Liver (tissue), 9 donors: ENCODE data around the gene HSPG2. TPM values are rescaled to one million over a fixed set of nuclear protein-coding genes. Genes with fewer than 3 reads are reported as not detected.

Experiments used
- DNase-seq: peaks from one replicate; pipeline ENCODE4 v3.0.0-alpha.2; 2017; ENCODE audit warnings: low spot score
- H3K27ac ChIP-seq, 2 donors: one replicate each; pipeline ENCODE4 v1.7.0; 2013; ENCODE audit warnings: inconsistent platforms in 2 of 2, low read length in 2 of 2, control low read depth in 1 of 2, low read depth in 1 of 2, mild to moderate bottlenecking in 1 of 2
- H3K27me3 ChIP-seq, 4 donors: one replicate each; pipeline versions ENCODE4 v1.6.1 to v1.7.0; 2013; ENCODE audit warnings: low read length in 3 of 4, inconsistent platforms in 1 of 4, mild to moderate bottlenecking in 1 of 4, moderate library complexity in 1 of 4; ENCODE audit not compliant: control insufficient read depth in 4 of 4, insufficient read depth in 4 of 4
- H3K36me3 ChIP-seq, 4 donors: one replicate each; pipeline versions ENCODE4 v1.6.1 to v1.7.0; 2013; ENCODE audit warnings: low read length in 3 of 4, mild to moderate bottlenecking in 3 of 4, low read depth in 1 of 4, moderate library complexity in 1 of 4; ENCODE audit not compliant: control insufficient read depth in 4 of 4, insufficient read depth in 3 of 4
- H3K4me1 ChIP-seq, 4 donors: one replicate each; pipeline versions ENCODE4 v1.6.1 to v1.7.0; 2013; ENCODE audit warnings: low read length in 3 of 4, mild to moderate bottlenecking in 3 of 4, moderate library complexity in 1 of 4; ENCODE audit not compliant: control insufficient read depth in 4 of 4, insufficient read depth in 4 of 4
- H3K4me3 ChIP-seq, 3 donors: one replicate each; pipeline versions ENCODE4 v1.6.1 to v1.7.0; 2013; ENCODE audit warnings: low read length in 3 of 3, control low read depth in 1 of 3, low read depth in 1 of 3, mild to moderate bottlenecking in 1 of 3
- H3K9ac ChIP-seq, 2 donors: one replicate each; pipeline ENCODE4 v1.7.0; 2013; ENCODE audit warnings: low read length in 2 of 2, mild to moderate bottlenecking in 2 of 2, moderate library complexity in 2 of 2, control low read depth in 1 of 2, low read depth in 1 of 2
- H3K9me3 ChIP-seq, 4 donors: one replicate each; pipeline versions ENCODE4 v1.6.1 to v1.7.0; 2013; ENCODE audit warnings: low read length in 3 of 4; ENCODE audit not compliant: control insufficient read depth in 4 of 4
- ATF3 ChIP-seq: IDR thresholded peaks from 2 replicates; pipeline ENCODE4 v1.6.1; 2016; ENCODE audit warnings: antibody characterized with exemption
- CTCF ChIP-seq: fragments of 150-350 bp; IDR thresholded peaks from 2 replicates; pipeline ENCODE4 v1.5.1; 2017; ENCODE audit warnings: improper control_type of control experiment, low read depth, low read length; ENCODE audit not compliant: missing input control
- EGR1 ChIP-seq, 2 donors: IDR thresholded peaks; 2 replicates each; pipeline ENCODE4 v1.6.1; 2016 to 2018; ENCODE audit warnings: antibody characterized with exemption in 2 of 2, low read depth in 2 of 2
- FOXA1 ChIP-seq: IDR thresholded peaks from 2 replicates; pipeline ENCODE4 v1.6.1; 2016; ENCODE audit warnings: antibody characterized with exemption
- FOXA2 ChIP-seq: IDR thresholded peaks from 2 replicates; pipeline ENCODE4 v1.6.1; 2016; ENCODE audit warnings: antibody characterized with exemption
- GABPA ChIP-seq, 2 donors: IDR thresholded peaks in 1 of 2; conservative IDR thresholded peaks in 1 of 2; 2 replicates each; pipeline ENCODE4 v1.6.1; 2016; ENCODE audit warnings: antibody characterized with exemption in 2 of 2, mild to moderate bottlenecking in 1 of 2, moderate library complexity in 1 of 2
- HNF4A ChIP-seq, 2 donors: conservative IDR thresholded peaks; 2 replicates each; pipeline ENCODE4 v1.6.1; 2016; ENCODE audit warnings: antibody characterized with exemption in 2 of 2, mild to moderate bottlenecking in 2 of 2
- HNF4G ChIP-seq: IDR thresholded peaks from 2 replicates; pipeline ENCODE4 v1.6.1; 2016; ENCODE audit warnings: antibody characterized with exemption
- JUND ChIP-seq, 2 donors: IDR thresholded peaks; 2 replicates each; pipeline ENCODE4 v1.6.1; 2016; ENCODE audit warnings: antibody characterized with exemption in 2 of 2
- MAX ChIP-seq: IDR thresholded peaks from 2 replicates; pipeline ENCODE4 v1.6.1; 2016; ENCODE audit warnings: antibody characterized with exemption
- NR2F2 ChIP-seq: IDR thresholded peaks from 2 replicates; pipeline ENCODE4 v1.6.1; 2016; ENCODE audit warnings: antibody characterized with exemption
- RAD21 ChIP-seq, 2 donors: IDR thresholded peaks; 2 replicates each; pipeline ENCODE4 v1.6.1; 2016; ENCODE audit warnings: antibody characterized with exemption in 2 of 2, mild to moderate bottlenecking in 2 of 2
- RXRA ChIP-seq, 2 donors: IDR thresholded peaks; 2 replicates each; pipeline ENCODE4 v1.6.1; 2017 to 2018; ENCODE audit warnings: antibody characterized with exemption in 2 of 2, mild to moderate bottlenecking in 1 of 2
- SP1 ChIP-seq: IDR thresholded peaks from 2 replicates; pipeline ENCODE4 v1.6.1; 2018; ENCODE audit warnings: antibody characterized with exemption, mild to moderate bottlenecking
- TAF1 ChIP-seq: conservative IDR thresholded peaks from 2 replicates; pipeline ENCODE4 v1.6.1; 2016; ENCODE audit warnings: antibody characterized with exemption, mild to moderate bottlenecking
- YY1 ChIP-seq: IDR thresholded peaks from 2 replicates; pipeline ENCODE4 v1.6.1; 2016; ENCODE audit warnings: antibody characterized with exemption, mild to moderate bottlenecking
- ZBTB33 ChIP-seq: IDR thresholded peaks from 2 replicates; pipeline ENCODE4 v1.6.1; 2016; ENCODE audit warnings: antibody characterized with exemption
- WGBS: extraction: QIAGEN DNeasy Blood & Tissue Kit; methylation state at CpG from one replicate; pipeline ENCODE4 v1.1.7; 2013; 5-methylcytosine and 5-hydroxymethylcytosine counted together
- polyA plus RNA-seq, 2 donors: library from polyadenylated mRNA; stranded (reverse) in 1 of 2; unstranded in 1 of 2; fragments of 200-250 nt in 1 of 2; fragments of >200 nt in 1 of 2; fragmentation: Nextera tagmentation in 1 of 2; extraction: Ambion mirVana in 1 of 2; gene quantifications; one replicate each; pipeline versions ENCODE4 v1.2.1 to v1.2.3, GENCODE V29; 2013 to 2015
- total RNA-seq, 2 donors: library from RNA; depleted of rRNA; stranded (reverse); fragments of >200 nt; gene quantifications; one replicate each; pipeline ENCODE4 v1.2.3, GENCODE V29; 2014
- donor health status: healthy.
- donor health status: healthy.
- donor health status: healthy.
- donor health status: healthy.
- donor health status: healthy.

Gene HSPG2
- total and polyA plus RNA-seq, 4 donors = 5.6 to 43.9 (median 23.9) TPM

GRCh38 chr1:21795075-21795474 lies 142.0 kb downstream of the HSPG2 start:
- peaks cover 0 to 7% (median 7%) of the 10 kb centered on the region in 4 donors for H3K9me3 ChIP-seq
- no peaks in the 10 kb centered on the region for H3K27me3 ChIP-seq
- no peak overlapping the region for H3K27ac ChIP-seq
- DNase-seq = no peak
- TF ChIP-seq GABPA (IDR thresholded peaks at IDR 0.05 in 1 of 2, conservative IDR thresholded peaks at IDR 0.05 in 1 of 2) = no peak
- no peak for TF ChIP-seq JUND (IDR thresholded peaks at IDR 0.05)
- no peak for TF ChIP-seq FOXA1
- no peak for TF ChIP-seq EGR1 (IDR thresholded peaks at IDR 0.05; ENCODE audit: low read depth in 2 of 2)
- no peak for TF ChIP-seq HNF4G
- TF ChIP-seq RAD21 (IDR thresholded peaks at IDR 0.05) = no peak
- no peak for TF ChIP-seq YY1
- TF ChIP-seq ZBTB33 = no peak
- TF ChIP-seq FOXA2 = no peak
- H3K36me3 ChIP-seq = no peaks in the 10 kb centered on the region
- H3K4me1 ChIP-seq = no peaks in the 10 kb centered on the region
- WGBS = 93% methylated on average over 6 of the region's 6 CpGs
- no peak overlapping the region for H3K9ac ChIP-seq
- H3K4me3 ChIP-seq = no peak overlapping the region

- Histone ChIP-seq H3K36me3 (no peaks in the 10 kb centered on the region), H3K27ac (no peak overlapping the region), H3K4me3 (no peak overlapping the region), H3K9ac (no peak overlapping the region), H3K27me3 (no peaks in the 10 kb centered on the region), H3K4me1 (no peaks in the 10 kb centered on the region), H3K9me3 (peaks cover 0 to 7% (median 7%) of the 10 kb centered on the region in 4 donors)
- TF ChIP-seq ZBTB33 = no peak
- WGBS = 96% methylated on average over 2 of the region's 2 CpGs
- DNase-seq = no peak
These were observed 142.5 kb downstream of the HSPG2 start for GRCh38 chr1:21794656-21795055.

GRCh38 chr1:21793104-21793503 lies 144.0 kb downstream of the HSPG2 start:
- Histone ChIP-seq H3K9me3 (peaks cover 0 to 7% (median 7%) of the 10 kb centered on the region in 4 donors), H3K4me3 (no peak overlapping the region), H3K4me1 (no peaks in the 10 kb centered on the region), H3K9ac (no peak overlapping the region), H3K36me3 (no peaks in the 10 kb centered on the region), H3K27me3 (no peaks in the 10 kb centered on the region), H3K27ac (no peak overlapping the region)
- no peak for DNase-seq
- WGBS = 71% methylated on average over 2 of the region's 2 CpGs
- TF ChIP-seq NR2F2 (no peak), CTCF (no peak), SP1 (no peak), RAD21 (IDR thresholded peaks at IDR 0.05) (no peak), HNF4A (conservative IDR thresholded peaks at IDR 0.05) (no peak), TAF1 (no peak), EGR1 (IDR thresholded peaks at IDR 0.05; ENCODE audit: low read depth in 2 of 2) (no peak), ZBTB33 (no peak), FOXA2 (no peak), ATF3 (no peak), MAX (no peak), FOXA1 (no peak), RXRA (IDR thresholded peaks at IDR 0.05) (no peak), GABPA (IDR thresholded peaks at IDR 0.05 in 1 of 2, conservative IDR thresholded peaks at IDR 0.05 in 1 of 2) (no peak)
